HG03354 (cell line): ENCODE results near the gene XRRA1.

Source experiments
- ATAC-seq: cut with Tn5 transposase; IDR thresholded peaks from one replicate; pipeline ENCODE4 v1.9.1; 2021; ENCODE audit warnings: mild to moderate bottlenecking; ENCODE audit not compliant: unreplicated experiment, poor library complexity, severe bottlenecking

Gene XRRA1

DNA sequence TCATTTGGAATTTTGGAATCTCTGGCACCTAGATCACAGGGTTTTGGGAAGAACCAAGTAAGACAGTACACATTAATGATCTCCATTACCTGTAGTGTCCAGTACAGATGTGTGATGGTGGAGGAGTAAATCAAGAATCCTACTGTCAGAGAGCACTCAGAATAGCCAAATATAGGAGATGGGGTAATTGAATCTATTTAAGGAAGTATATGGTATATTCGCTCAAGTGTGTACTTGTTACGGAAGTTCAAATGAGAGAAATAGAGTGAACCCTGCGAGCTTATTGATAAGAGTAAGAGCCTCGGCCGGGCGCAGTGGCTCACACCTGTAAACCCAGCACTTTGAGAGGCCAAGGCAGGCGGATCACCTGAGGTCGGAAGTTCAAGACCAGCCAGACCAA lies 2.3 kb upstream of the XRRA1 start:
- ATAC-seq = no peak

GRCh38 chr11:74950374-74950969 lies 1.6 kb upstream of the XRRA1 start:
- no peak for ATAC-seq

DNA sequence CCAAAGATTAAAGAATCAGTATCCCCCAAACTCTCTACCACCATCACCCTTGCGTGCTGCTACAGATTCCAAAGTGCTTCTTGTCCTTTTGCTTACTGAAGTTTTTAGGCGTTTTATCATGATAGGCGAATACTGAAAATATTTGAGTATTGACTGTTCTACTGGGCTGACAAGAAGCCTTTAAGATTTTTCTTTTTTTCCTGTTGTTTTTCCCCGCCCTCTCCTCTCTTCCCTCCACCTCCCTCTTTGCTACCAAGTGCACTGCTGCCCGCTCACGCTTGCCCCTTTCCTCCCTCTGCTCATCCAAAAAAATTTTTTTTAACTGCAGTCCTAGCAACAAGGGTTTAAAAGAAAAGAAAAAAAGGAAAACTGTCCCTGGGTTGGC lies 854 bp upstream of the XRRA1 start:
- no peak for ATAC-seq

- peak; percentile 12 for ATAC-seq
These were observed 369 bp downstream of the XRRA1 start for GRCh38 chr11:74948546-74948897.

DNA sequence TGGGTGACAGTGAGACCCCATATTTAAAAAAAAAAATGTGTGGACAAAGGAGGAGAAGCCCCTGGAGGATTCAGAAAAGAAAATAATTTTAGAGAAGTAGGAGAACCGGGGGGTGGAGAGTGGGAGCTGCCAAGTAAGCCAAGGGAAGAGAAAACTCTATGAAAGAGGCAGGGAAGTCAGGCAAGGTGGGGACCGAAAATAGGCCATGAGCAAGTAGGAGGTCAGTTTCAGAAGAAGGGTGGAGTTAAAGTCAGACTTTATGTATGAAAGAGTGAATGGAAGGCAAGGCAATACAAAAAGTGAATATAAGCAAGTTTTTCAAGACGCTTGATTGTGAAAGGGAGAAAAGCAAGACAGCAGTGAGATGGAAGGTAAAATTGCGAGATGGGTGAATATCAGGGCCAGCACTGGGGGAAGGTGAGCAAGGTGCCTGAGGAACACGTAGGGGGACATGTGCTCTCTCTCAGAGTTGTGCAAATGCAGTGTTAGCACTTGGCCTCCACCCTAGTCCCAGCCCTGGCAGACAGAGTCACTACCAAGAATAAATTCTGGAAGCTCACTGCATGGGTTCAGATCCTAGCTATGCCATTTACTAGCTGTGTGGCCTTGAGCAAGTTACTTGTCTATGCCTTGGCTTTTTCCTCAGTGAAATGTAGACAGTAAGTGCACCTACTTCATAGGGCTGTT lies 6.7 kb downstream of the XRRA1 start:
- no peak for ATAC-seq

DNA sequence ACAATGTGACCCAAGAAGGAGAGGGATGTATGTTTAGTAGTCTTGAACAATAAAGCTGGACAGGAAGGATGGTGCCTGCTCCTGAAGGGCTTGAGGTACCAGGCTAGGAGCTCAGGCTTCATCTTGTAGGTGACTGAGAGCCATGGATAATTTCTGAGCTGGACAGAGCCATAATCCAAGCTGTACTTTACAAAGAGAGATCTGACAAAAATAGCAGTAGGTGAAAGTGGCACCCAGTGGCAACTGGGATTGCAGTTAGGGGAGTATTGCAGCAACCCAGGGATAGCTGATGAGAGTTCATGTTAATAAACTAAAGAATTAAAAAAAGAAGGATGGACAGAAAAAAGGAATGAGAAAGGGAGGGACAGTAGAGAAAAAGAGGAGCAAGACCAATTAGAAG lies 7.4 kb downstream of the XRRA1 start:
- no peak for ATAC-seq

DNA sequence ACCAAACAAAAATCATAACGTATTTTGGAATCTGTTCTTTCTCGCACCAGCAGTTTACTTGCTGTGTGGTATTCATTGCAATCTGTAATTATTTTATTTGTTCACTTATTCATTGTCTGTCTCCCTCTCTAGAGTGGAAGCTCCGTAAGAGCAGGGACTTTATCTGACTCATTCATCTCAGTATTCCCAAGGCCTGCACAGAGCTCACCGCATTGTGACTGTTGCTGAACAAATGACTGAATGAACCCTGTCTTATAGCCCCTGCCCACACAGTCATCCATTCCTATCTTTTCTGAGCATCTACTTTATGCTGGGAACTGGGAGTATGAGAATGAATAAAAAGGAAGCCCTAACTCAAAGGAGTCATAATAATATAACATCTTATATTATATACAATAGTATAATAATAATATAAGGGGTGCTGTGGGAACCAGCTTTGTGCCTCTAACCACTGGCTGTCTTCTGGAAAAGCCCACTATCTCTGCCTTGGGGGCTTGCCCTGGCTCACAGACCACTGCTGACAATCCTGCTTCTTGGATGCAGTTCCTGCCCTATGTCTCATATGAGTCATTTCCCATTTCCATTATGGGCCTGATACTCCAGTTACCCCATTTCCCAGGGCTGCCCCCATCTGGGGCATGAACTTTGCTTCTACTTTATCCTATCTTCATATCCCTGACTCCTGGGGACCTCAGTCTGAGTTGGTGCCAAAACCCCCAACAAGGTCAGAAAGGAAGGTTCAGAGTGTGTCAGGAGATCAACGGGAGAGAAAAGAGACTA lies 11.0 kb downstream of the XRRA1 start:
- ATAC-seq = no peak

- no peak for ATAC-seq
These were observed 11.9 kb downstream of the XRRA1 start for GRCh38 chr11:74936976-74937375.

GRCh38 chr11:74936087-74936486 lies 12.8 kb downstream of the XRRA1 start:
- no peak for ATAC-seq

GRCh38 chr11:74935285-74935684 lies 13.6 kb downstream of the XRRA1 start:
- ATAC-seq = no peak

GRCh38 chr11:74933765-74934164 lies 15.1 kb downstream of the XRRA1 start:
- no peak for ATAC-seq

GRCh38 chr11:74932797-74933196 lies 16.1 kb downstream of the XRRA1 start:
- no peak for ATAC-seq

- no peak for ATAC-seq
These were observed 16.7 kb downstream of the XRRA1 start for GRCh38 chr11:74932169-74932568.

DNA sequence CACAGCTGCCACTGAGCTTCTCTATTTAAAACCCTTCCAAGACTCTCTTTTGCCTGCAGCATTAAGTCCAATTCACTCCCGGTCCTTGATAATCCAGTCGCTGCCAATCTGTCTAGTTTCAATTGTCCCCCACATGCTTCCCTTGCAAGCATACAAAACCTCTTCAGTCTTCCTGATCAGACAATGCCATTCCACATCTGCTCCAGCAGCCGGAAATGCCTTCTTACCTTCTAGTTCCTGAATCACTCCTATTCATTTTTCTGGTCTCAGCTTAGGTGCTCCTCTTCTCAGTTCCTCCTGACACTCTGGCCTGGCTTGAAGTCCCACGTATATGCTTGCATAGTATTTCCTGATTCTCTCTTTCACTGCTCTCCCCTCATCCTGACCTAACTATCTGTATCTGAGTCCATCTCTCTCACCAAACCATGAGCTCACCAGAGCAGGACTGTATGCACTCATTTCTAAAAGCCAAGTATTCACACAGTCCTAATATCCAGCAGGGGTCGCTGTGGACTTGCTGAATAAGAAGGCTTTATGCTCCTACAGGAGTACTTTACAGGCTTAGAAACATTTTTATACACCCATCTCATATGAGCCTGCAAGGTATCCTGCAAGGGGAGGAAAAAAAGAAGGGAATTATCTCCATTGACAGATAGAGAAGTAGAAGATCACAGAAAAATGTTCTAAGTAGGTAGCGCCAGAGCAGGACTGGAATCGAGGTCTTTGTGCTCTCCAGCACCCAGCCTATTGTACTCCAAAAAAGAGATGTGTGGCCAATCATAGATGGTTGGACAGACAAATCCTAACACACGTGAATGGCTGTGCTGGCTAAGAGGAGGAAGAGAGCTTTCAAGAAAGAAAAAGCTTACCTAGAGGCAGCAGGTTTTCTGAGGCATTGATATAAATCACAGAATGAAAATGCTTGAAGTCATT lies 19.2 kb downstream of the XRRA1 start:
- ATAC-seq = peak; percentile 72

- ATAC-seq = no peak
These were observed 21.4 kb downstream of the XRRA1 start for GRCh38 chr11:74927496-74927895.

DNA sequence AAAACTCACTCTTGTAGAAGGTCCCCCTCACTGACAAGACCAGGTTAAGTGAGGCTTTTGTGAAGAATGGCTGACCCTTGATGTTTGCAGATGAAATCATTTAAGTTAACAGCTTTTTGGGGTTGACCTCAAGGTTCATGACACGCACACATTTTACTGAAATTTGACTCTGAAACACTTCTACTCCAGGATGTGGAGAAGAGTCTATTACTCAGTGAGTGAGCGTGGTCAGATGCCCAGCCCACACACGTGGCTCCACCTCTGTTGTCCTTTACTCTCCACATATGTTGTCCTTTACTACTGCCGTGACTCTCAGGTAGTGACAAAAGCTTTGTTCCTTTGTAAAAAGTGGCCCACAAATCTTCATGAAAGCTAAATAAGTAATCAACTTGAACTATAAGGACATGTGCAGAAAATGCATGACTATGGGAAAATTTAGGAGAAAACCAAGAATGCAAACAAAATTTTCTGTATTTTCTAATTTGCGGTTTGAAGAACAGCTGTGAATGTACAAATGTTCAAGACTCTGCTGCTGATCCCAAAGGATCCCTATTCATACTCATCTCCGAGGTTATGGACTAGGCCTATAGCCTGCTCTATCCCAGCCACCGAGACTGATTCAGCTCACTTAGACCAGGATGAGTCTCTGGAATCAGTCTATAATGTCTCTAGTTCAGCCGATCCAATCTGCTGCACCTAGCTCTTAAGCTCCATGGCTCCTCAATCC lies 22.4 kb downstream of the XRRA1 start:
- ATAC-seq = no peak

GRCh38 chr11:74925281-74925680 lies 23.6 kb downstream of the XRRA1 start:
- no peak for ATAC-seq

GRCh38 chr11:74923125-74923524 lies 25.8 kb downstream of the XRRA1 start:
- ATAC-seq = no peak

DNA sequence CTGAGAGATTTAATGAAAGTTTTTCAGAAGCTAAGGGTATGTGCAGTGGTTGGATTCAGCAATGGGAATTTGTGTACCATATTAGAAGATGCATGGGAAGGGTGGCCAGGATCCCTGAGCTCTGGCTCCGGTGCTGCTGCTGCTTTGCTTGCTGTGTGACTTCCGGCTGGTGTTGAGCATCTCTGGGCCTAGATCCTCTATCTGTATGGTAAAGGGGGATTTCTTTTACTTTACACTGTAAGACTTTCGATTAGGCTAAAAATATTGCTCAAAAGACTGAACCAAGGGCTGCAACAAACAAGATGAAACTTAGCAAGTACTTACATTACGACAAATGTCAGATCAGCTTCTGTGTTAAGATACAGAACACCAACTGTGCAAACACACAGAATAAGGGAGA lies 39.1 kb downstream of the XRRA1 start:
- ATAC-seq = no peak

- ATAC-seq = no peak
These were observed 39.5 kb downstream of the XRRA1 start for GRCh38 chr11:74909385-74909784.
